Stimulated activated CD4-positive, alpha-beta T cell treated with anti-CD3 and anti-CD28 coated beads, Interleukin-4, amount 100 ng/mL, for 1 hour (primary cell): ENCODE results near the gene SYNE1.
"Not testable (repeated sequence)": the region's sequence is repeated elsewhere in the genome, so short reads cannot be mapped to it uniquely, and the experiment has no call there.

ENCODE experiments used
- DNase-seq: peaks from one replicate; pipeline ENCODE4 v3.0.0-alpha.2; 2020

SYNE1 gene, protein sequence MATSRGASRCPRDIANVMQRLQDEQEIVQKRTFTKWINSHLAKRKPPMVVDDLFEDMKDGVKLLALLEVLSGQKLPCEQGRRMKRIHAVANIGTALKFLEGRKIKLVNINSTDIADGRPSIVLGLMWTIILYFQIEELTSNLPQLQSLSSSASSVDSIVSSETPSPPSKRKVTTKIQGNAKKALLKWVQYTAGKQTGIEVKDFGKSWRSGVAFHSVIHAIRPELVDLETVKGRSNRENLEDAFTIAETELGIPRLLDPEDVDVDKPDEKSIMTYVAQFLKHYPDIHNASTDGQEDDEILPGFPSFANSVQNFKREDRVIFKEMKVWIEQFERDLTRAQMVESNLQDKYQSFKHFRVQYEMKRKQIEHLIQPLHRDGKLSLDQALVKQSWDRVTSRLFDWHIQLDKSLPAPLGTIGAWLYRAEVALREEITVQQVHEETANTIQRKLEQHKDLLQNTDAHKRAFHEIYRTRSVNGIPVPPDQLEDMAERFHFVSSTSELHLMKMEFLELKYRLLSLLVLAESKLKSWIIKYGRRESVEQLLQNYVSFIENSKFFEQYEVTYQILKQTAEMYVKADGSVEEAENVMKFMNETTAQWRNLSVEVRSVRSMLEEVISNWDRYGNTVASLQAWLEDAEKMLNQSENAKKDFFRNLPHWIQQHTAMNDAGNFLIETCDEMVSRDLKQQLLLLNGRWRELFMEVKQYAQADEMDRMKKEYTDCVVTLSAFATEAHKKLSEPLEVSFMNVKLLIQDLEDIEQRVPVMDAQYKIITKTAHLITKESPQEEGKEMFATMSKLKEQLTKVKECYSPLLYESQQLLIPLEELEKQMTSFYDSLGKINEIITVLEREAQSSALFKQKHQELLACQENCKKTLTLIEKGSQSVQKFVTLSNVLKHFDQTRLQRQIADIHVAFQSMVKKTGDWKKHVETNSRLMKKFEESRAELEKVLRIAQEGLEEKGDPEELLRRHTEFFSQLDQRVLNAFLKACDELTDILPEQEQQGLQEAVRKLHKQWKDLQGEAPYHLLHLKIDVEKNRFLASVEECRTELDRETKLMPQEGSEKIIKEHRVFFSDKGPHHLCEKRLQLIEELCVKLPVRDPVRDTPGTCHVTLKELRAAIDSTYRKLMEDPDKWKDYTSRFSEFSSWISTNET (N-terminal part only)

DNA sequence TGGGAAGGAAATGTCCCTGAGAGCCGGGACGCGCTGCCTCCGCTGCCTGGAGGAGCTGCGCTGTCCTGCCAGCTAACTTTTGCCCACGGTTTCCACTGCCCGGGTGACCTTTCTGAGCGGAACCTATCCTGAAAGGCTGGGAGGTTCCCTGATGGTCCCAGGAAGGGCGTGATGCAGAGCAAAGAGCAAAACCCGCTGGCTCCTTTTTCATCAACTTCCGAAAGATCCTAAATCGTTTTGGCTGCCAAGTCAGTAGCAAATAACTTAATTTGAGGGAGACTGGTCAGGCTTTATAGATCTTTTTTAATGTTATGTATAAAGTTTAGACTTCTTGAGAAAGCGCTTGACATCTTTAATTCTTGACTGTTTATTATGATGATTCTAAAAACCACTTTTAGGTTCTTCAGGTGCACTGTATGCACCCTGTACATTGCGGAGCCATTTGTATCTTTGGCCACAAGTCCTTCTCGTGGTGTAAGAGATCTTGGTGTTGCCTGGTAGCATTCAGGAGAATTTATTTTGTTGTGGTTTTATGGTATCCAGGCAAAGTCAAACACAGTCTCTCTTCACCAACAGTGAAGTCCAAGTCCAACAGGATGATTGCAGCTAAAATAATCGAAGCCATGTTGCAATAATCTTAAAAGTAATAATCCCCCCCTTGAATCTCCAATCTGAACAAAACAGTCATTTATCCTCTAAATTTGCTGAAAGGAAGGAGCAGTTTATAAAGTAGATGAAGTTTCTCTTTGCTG is at the start of gene SYNE1:
TSS of gene SYNE1 (minus strand) at position 67 of the 752 bp plus-strand sequence. CDS start 9,031 bp downstream, outside the sequence.
- DNase-seq: no peak

- no peak for DNase-seq
Observed at GRCh38 chr6:152685819-152686218, 48.7 kb upstream of the SYNE1 start.

DNA sequence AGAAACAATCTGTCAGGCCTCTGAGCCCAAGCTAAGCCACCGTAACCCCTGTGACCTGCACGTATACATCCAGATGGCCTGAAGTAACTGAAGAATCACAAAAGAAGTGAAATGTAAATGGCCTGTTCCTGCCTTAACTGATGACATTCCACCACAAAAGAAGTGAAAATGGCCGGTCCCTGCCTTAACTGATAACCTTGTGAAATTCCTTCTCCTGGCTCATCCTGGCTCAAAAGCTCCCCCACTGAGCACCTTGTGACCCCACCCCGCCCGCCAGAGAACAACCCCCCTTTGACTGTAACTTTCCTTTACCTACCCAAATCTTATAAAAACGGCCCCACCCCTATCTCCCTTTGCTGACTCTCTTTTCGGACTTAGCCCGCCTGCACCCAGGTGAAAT is 45.8 kb upstream of the SYNE1 start:
- not testable (repeated sequence) for DNase-seq

- DNase-seq: no peak
Observed at GRCh38 chr6:152682141-152682540, 45.0 kb upstream of the SYNE1 start.

- no peak for DNase-seq
Observed at GRCh38 chr6:152680879-152681517, 43.8 kb upstream of the SYNE1 start.

GRCh38 chr6:152680151-152680550 is 43.0 kb upstream of the SYNE1 start:
- DNase-seq: no peak

- DNase-seq: no peak
Observed at GRCh38 chr6:152673236-152673635, 36.1 kb upstream of the SYNE1 start.

DNA sequence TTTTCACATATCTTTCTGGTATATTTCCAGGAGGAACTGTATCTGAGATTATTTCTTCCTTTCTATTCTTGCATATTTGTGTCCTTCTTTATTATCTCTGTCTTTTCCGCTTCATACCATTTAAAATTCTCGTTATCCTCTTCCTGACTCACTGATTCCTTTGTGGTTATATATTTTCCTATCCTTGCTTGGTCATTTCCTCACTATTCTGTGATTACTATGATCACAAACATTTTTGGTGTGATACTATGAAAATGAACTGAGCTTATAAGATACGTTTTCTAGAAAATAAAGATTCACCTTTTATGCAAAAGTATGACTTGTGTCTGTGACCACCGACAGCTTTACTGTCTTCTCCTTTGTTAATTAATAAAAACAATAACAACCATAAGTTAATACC is 34.0 kb upstream of the SYNE1 start:
- DNase-seq: no peak

DNA sequence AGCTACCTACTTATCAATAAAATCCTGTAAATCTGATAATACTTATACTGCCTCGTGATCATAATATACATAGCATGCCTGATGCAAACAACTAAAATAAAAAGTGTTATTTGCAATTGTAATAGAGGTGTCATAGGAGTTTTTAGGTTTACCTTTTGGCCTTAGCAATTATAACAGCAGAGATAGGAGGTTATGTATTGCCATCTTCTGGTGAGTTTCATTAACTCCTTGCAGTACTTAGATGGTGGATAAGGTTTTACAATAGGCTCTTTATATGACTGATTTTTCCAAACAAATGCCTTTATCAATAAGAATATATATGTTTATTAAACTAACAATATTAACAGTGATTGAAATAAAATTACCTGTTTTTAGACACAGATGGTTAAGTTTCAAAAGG is 32.7 kb upstream of the SYNE1 start:
- DNase-seq: no peak

DNA sequence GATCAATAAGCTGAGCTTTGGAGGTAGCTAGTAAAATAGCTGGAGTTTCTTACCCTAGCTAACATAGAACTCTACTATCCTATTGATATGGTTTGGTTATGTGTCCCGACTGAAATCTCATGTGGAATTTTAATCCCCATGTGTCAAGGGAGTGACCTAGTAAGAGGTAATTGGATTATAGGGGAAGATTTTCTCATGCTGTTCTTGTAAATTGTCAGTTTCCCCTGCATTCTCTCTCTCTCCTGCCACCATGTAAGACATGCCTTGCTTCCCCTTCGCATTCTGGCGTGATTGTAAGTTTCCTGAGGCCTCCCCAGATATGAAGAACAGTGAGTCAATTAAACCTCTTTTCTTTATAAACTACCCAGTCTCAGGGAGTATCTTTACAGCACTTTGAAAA is 24.6 kb upstream of the SYNE1 start:
- no peak for DNase-seq

DNA sequence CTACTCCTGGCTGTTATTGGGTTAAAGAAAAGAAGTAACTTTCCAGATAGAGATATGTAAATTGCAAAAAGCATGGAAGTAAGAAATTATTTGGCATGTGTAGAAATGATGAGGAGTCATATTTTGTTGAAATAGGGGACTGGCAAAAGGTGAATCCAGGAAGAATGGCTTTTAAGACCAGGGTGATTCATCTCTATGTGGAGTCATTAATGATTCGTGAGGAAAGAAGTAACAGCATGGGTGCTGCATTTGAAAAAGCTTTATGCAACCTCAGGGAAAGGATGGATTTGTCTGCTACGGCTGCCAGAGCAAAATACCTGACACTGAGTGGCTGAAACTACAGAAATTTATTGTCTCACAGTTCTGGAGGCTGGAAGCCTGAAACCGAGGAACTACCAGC is 14.8 kb upstream of the SYNE1 start:
- no peak for DNase-seq

- DNase-seq: no peak
Observed at GRCh38 chr6:152648105-152648504, 10.9 kb upstream of the SYNE1 start.

- DNase-seq: not testable (repeated sequence)
Observed at GRCh38 chr6:152646732-152647131, 9.6 kb upstream of the SYNE1 start.

DNA sequence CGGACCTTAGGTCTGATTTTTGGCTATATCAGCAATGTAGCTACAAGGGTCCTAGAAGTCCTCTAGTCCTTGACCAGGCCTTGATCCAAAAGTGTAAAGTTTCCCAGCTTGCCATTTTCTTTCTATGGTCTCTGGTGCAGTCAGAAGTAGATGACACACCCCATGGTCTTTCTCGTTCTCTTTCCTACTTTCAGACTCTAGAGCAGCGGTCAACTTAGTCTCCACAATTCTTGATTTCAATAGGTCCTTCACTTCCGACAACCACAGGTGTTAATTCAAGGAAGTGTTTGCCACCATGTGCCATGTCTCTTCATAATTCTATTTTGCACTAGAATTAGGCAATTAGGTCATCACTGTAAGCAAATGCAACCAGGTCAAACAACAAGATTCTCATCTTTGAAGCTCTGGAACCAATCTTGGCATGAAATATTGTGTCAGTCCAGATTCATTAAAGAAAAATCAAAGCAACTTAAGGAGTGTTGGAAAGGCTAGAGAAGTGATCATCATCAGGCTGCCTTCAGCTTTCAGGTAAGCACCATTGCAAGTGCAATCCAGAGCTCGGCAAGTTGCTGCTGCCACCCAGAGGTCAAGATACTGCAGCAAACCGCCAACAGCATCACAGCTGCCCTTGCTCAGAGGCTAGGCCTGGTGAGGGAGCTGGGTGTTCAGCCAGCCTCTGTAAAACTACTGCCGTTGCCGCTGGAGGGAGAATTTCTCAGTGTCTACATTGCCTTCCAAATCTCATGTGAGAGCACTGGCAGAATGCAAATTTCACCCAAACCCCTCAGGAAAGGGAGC is 5.6 kb upstream of the SYNE1 start:
- DNase-seq: no peak

GRCh38 chr6:152636609-152637295 is 410 bp downstream of the SYNE1 start:
- no peak for DNase-seq

- no peak for DNase-seq
Observed at GRCh38 chr6:152636021-152636608, 1.0 kb downstream of the SYNE1 start.

DNA sequence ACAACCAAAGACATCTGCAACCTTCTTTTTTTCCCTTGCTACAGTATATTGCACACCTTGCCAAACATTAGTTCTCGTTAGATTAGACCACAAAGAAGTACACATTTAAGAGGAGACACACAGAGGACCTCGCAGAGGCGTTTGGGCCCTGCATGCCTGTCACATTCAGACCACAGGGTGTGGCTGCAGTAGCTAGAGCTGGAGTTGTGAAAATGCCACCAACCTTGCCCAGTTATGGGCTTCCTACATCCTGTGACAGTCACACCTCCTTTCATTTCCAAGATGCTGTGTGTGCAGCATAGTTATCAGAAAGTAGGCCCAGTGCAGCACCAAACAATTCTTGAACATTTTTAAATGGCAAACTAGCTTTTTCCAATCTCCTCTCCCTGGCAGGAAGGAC is 2.4 kb downstream of the SYNE1 start:
- DNase-seq: no peak

- no peak for DNase-seq
Observed at GRCh38 chr6:152632121-152632782, 4.9 kb downstream of the SYNE1 start.

GRCh38 chr6:152631376-152631775 is 5.8 kb downstream of the SYNE1 start:
- no peak for DNase-seq

DNA sequence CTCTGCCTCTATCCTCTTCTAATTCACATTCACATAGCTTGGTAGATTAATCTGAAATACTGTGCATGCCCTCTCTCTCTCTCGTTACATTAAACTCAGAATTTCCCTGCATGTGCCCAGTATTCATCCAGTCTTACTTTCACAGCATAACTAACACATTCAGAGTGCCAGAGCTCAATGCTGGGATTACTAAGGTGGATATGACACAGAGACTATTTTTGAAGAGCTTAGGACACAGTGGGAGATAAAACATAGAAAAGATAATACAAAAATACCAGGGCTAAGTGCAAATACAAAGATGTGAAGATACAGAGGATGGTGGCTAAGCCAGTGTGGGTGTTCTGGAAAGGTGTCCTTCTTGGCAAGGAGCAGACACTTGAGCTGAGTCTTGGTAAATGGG is 6.3 kb downstream of the SYNE1 start:
- no peak for DNase-seq
